ENCODE results near the gene RGS3. TPM values are rescaled to one million over a fixed set of nuclear protein-coding genes. Genes with fewer than 3 reads are reported as not detected.
A peak's percentile ranks its signal among the peaks of the same experiment; 100 is the strongest.

The RGS3 gene
- total RNA-seq, 1 donor from 2014 or later, result 26.3 TPM

GRCh38 chr9:113570749-113571711, 107.5 kb downstream of the RGS3 start:
- H3K36me3 Mint-ChIP-seq, result peaks cover 3% of the 10 kb centered on the region
- no peak for DNase-seq (ENCODE audit: low spot score in 2 of 2, unreplicated experiment in 2 of 2)
- TF ChIP-seq, protein P1, sequence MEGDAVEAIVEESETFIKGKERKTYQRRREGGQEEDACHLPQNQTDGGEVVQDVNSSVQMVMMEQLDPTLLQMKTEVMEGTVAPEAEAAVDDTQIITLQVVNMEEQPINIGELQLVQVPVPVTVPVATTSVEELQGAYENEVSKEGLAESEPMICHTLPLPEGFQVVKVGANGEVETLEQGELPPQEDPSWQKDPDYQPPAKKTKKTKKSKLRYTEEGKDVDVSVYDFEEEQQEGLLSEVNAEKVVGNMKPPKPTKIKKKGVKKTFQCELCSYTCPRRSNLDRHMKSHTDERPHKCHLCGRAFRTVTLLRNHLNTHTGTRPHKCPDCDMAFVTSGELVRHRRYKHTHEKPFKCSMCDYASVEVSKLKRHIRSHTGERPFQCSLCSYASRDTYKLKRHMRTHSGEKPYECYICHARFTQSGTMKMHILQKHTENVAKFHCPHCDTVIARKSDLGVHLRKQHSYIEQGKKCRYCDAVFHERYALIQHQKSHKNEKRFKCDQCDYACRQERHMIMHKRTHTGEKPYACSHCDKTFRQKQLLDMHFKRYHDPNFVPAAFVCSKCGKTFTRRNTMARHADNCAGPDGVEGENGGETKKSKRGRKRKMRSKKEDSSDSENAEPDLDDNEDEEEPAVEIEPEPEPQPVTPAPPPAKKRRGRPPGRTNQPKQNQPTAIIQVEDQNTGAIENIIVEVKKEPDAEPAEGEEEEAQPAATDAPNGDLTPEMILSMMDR (IDR thresholded peaks at IDR 0.05; ENCODE audit: unreplicated experiment), result no peak
- H3K4me1 Mint-ChIP-seq, result peaks cover under 1% of the 10 kb centered on the region
- peaks cover 6% of the 10 kb centered on the region for H3K9me3 Mint-ChIP-seq
- no peaks in the 10 kb centered on the region for H3K27me3 Mint-ChIP-seq (ENCODE audit: low read depth)
- no peak overlapping the region for H3K4me3 Mint-ChIP-seq
- no peak overlapping the region for H3K27ac Mint-ChIP-seq

DNA sequence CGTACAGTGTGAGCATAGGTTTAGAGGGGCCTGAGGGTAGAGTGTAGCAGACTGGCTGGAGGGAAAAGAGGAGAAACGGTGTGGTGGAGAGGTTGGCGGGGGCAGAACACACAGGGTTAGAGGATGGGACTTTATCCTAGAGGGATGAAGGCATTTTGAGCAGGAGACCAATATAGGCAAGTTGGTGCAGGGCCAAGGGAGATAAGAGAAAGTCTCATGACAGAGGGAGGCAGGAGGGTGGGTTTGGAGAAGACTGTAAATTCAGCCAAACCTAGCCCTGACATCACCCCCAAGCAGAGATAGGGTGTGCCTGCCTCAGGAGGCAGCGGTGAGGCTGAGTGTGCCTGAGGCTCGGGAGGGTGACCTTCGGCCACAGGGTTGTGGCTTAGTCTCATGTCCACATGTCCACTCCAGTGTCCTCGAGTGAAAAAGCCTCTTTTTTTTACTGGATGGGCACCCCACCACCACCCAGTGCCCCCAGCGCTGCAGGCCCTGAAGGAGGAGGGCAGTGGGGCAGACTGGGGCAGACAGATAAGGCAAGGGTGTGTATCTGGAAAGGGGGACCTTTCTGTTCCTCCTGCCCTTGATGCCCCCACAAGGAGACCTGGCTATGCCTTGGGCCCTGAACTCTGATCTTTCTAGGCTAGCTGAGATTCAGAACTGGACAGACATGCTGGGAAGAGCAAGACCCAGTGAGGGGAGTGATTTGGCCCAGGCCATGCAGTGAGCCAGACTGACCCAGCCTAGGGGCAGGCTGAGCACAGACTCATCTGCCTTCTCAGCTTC, 108.7 kb downstream of the RGS3 start:
- Mint-ChIP-seq H3K27ac (no peak overlapping the region), H3K27me3 (ENCODE audit: low read depth) (no peaks in the 10 kb centered on the region), H3K36me3 (peaks cover 3% of the 10 kb centered on the region), H3K4me1 (no peaks in the 10 kb centered on the region), H3K4me3 (no peak overlapping the region), H3K9me3 (peaks cover 6% of the 10 kb centered on the region)
- DNase-seq (ENCODE audit: low spot score in 2 of 2, unreplicated experiment in 2 of 2), result peak in 1 of 2 experiments; percentile 20
- TF ChIP-seq, protein P1 (IDR thresholded peaks at IDR 0.05; ENCODE audit: unreplicated experiment), result no peak

DNA sequence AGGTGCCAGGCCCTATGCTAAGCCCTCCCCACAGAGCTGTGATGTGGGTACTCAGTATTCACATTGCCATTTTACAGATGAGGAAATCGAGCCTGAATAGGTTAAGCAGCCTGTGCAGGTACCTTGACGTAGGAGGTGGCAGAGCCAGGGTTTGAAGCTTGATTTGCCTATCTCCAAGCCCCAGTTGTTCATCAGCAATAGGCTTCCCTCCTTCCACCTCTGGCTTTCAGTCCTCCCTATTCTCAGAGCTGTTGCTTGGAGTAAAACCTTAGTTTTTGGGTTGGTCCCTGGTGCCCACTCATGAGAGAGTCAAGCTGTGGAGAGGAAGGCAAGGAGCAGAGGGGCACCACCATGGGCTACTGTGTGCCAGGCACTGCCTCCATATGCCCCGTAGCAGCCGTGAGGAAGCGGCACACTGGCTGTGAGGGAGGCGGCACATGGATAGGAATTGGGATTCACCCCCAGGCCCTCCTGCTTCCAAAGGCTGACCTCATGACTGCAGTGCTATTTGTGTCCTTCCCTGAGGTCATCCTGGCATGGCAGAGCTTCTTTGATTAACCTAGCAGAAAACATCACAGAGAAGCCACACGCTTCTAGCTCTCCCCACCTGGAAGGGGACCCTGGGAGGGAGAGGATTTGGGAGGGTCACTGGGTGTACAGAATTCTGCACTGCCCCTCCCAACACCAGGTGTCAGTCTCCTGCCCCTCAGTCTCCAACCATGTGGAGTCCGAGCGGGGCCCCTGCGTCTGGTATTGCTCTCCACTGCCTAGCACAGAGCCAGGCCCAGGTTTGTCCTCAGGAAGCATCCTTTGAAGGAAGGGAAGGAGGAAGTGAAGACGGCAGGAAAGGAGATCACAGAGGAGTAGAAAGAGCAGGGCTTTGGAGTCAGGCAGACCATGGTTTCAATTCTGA, 109.8 kb downstream of the RGS3 start:
- Mint-ChIP-seq H3K9me3 (peaks cover 6% of the 10 kb centered on the region), H3K4me1 (no peaks in the 10 kb centered on the region)
- DNase-seq (ENCODE audit: low spot score in 2 of 2, unreplicated experiment in 2 of 2), result no peak

DNA sequence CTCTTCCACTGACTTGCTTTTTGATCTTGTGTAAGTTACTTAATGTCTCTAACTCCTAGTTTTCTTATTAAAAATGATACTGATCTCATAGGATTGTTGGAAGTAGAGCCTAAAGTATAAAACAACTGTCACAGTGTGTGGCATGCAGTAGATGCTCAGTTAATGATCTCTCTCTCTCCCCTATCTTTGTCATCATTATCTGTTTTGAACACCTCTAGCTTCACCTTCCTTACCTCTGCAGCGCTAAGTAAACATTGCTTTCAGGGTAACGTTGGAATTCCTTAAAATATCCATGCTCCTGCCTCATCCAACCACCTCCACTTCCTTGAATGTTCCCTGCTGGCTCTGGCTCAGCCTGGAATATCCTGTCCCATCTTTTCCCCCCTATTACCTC, 110.4 kb downstream of the RGS3 start:
- no peak overlapping the region for H3K27ac Mint-ChIP-seq
- no peak overlapping the region for H3K4me3 Mint-ChIP-seq
- peaks cover 3% of the 10 kb centered on the region for H3K36me3 Mint-ChIP-seq
- no peak for DNase-seq (ENCODE audit: low spot score in 2 of 2, unreplicated experiment in 2 of 2)
- no peaks in the 10 kb centered on the region for H3K4me1 Mint-ChIP-seq
- TF ChIP-seq, protein P1 (IDR thresholded peaks at IDR 0.05; ENCODE audit: unreplicated experiment), result no peak
- H3K27me3 Mint-ChIP-seq (ENCODE audit: low read depth), result no peaks in the 10 kb centered on the region
- peaks cover 6% of the 10 kb centered on the region for H3K9me3 Mint-ChIP-seq

More for the DNA sequence above, 109.8 kb downstream of the RGS3 start:
- TF ChIP-seq, protein P1 (IDR thresholded peaks at IDR 0.05; ENCODE audit: unreplicated experiment), result no peak
- H3K36me3 Mint-ChIP-seq, result peaks cover 3% of the 10 kb centered on the region
- H3K27me3 Mint-ChIP-seq (ENCODE audit: low read depth), result no peaks in the 10 kb centered on the region
- H3K4me3 Mint-ChIP-seq, result no peak overlapping the region
- no peak overlapping the region for H3K27ac Mint-ChIP-seq
